ENCODE results near the gene RAET1L. TPM values are rescaled to one million over a fixed set of nuclear protein-coding genes. Genes with fewer than 3 reads are reported as not detected.
"Not testable (repeated sequence)": the region's sequence is repeated elsewhere in the genome, so short reads cannot be mapped to it uniquely, and the experiment has no call there.

The RAET1L gene
- total RNA-seq, 2 donors from 2014 or later, result not detected

DNA sequence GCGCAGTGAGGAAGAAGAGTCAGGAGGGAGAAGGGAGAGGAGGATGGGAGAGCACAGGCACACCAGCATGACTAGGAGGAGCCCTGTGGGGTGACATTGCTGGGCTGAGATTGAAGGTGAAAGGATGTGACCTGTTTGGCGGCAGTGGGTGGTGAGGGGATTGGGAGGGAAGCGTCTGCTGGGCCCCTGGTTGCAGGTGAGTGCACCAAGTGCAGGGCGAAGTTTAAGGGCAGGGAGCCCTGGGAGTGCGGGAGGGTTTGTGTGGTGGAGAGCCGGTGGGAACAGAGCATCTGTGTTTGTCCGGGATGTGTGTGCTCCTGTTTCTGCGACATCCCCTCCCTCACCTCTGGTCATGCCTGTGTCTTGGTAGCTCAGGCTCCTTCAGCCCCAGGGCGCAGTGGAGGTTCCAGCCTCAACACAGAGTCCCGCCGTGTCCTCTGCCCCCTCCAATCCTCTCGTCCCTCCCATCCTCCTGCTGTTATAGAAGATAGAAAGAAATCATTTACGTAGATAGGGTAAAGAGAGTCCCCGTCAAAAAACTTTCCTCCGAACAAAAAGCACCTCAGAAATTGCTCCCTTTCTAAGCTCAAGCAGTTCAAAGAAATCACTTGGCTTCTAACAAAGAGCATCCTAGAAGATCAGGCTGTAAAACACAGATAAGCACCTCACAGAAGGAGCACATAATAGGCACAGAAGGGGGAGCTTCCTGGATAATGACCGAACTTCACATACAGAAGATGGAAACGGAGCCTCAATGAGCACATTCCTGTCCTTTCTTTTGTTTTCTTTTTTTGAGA, 36.6 kb downstream of the RAET1L start:
- DNase-seq (ENCODE audit: low spot score in 2 of 2) (no peak), ATAC-seq (no peak)
- Mint-ChIP-seq H3K9me3 (peaks cover 6 to 9% of the 10 kb centered on the region in 2 donors), H3K27ac (no peak overlapping the region), H3K36me3 (peaks cover 23 to 26% of the 10 kb centered on the region in 2 donors)

DNA sequence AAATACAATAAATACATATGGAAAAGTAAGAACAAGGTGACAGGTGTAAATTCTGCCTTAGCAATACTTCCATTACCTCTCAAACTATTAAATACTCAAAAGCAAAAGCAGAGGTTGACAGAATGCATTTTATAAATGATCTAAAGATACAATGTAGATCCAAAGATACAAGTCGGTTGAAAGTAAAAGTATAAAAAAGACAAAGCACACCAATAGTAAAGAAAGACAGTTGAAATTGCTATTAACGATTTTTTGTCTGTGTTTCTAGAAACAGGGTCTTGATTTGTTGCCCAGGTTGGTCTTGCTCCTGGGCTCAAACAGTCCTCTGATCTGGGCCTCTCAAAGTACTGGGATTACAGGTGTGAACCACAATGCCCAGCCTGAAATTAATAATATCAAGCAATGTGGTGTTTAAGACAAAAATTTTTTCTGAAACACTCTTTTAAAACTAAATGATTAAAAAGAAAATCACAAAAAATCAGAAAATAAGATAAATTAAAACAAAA, 37.7 kb downstream of the RAET1L start:
- no peak overlapping the region for H3K27ac Mint-ChIP-seq
- ATAC-seq, result no peak

DNA sequence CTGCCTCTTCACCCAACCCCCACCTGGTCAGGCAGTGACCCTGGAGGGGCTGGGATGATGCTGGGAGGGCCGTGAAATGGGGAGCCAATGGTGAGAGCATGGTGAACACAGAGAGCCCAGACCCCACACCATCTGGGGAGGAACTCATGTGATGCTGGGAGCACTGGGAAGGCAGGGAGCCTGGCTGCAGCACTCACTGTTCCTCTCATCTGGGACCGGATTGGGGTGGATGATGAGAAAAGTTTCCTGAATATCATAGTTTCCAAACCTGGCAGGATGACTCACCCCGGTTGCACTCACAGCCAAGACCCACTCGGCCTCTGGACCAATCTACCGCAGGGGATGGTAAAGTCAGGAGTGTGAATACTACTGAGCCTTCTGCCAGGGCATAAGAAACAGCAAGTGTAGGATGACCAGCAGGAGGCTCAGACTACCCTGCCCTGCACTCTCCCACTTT, 39.8 kb downstream of the RAET1L start:
- no peak overlapping the region for H3K27ac Mint-ChIP-seq

More for the DNA sequence above, 37.7 kb downstream of the RAET1L start:
- Mint-ChIP-seq H3K36me3 (peaks cover 26 to 27% of the 10 kb centered on the region in 2 donors), H3K9me3 (peaks cover 6 to 9% of the 10 kb centered on the region in 2 donors)
- DNase-seq (ENCODE audit: low spot score in 2 of 2), result no peak

DNA sequence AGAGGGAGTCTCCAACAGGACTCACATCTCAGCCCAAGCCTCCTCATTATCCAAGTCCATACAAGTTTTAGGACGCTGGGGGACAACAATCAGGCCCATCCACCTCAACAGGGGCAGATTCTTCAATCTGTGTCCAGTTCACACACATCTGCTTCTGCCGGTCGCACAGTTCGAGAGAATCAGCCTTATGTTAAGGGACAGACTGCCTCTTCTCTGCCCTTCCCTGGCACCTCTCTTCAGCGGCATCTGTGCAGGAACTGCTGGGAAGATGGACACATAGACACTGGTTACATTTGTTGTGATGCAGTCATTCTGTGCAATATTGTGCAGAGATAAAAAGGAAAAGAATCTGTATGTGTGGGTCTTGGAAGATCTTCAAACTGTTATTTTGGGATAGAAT, 40.6 kb downstream of the RAET1L start:
- H3K9me3 Mint-ChIP-seq, result peaks cover 6 to 9% of the 10 kb centered on the region in 2 donors
- no peak for ATAC-seq

More for the DNA sequence above, 39.8 kb downstream of the RAET1L start:
- Mint-ChIP-seq H3K9me3 (peaks cover 6 to 9% of the 10 kb centered on the region in 2 donors), H3K36me3 (peaks cover 26 to 27% of the 10 kb centered on the region in 2 donors)
- no peak for DNase-seq (ENCODE audit: low spot score in 2 of 2)
- ATAC-seq, result peak in 1 of 2 donors; percentile 50

DNA sequence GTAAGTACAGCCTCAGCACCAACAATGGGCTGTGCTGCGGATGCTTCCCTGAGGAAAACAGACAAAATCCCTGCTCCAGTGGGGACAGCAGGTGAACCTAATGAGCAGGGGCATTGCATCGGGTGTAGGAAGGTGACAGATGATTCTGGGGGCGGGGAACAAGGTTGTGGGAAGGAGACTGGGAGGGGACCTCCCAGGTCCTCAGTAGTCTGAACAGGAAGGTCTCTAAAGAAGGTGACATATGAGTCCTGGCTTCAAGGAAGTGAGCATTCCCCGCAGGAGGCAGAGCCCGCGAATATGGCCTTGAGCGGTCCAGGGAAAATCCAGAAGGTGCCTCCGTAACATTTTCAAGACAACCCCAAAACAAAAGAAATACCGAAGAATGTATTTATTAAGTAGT, 42.2 kb downstream of the RAET1L start:
- DNase-seq (ENCODE audit: low spot score in 2 of 2) (no peak), ATAC-seq (no peak)
- peaks cover 9 to 12% of the 10 kb centered on the region in 2 donors for H3K36me3 Mint-ChIP-seq
- H3K27ac Mint-ChIP-seq, result peak overlapping the region in 1 of 2 donors; percentile 1
- peaks cover 2 to 5% of the 10 kb centered on the region in 2 donors for H3K9me3 Mint-ChIP-seq

More for the DNA sequence above, 40.6 kb downstream of the RAET1L start:
- Mint-ChIP-seq H3K27ac (no peak overlapping the region), H3K36me3 (peaks cover 21 to 22% of the 10 kb centered on the region in 2 donors)
- DNase-seq (ENCODE audit: low spot score in 2 of 2), result peak in 1 of 2 donors; percentile 9

DNA sequence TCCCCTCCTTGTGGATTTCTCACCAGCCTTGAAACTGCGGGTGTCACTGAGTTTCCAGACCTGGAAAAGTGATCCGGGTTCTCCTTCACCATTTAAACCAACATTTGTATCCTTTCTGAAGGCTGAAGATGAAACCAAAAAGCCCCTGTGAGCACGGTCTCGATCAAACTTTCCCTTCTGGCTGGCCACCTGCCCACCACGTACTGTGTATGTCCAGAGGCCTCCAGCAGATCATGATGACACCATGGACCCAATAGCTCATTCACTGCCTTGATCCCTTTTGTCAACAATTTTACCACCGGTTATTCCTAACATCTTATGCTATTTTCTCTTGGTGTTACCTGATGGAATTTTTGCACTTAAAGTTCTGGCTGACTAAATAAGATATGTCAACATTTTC, 46.0 kb downstream of the RAET1L start:
- no peak for DNase-seq (ENCODE audit: low spot score in 2 of 2)
- H3K36me3 Mint-ChIP-seq, result peaks cover 0 to 4% of the 10 kb centered on the region in 2 donors
- H3K9me3 Mint-ChIP-seq, result no peaks in the 10 kb centered on the region
- ATAC-seq, result no peak
- H3K27ac Mint-ChIP-seq, result no peak overlapping the region

DNA sequence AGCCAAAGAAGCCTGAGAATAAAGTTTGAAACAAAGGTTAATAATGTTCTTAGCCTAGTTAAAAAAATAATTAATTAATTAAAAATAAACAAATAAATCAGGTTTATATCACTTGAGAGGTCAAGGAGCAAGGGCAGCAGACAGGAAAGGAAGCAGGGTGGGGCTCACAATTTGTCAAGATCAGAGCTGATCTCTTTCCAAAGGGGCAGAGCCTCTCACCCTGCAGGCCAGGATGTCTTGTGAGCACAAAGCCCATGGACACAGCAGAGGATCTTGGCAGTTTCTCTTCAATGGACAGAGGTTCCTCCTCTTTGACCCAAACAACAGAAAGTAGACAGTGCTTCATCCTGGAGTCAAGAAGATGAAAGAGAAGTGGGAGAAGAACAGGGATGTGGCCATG, 46.7 kb downstream of the RAET1L start:
- ATAC-seq (no peak), DNase-seq (ENCODE audit: low spot score in 2 of 2) (no peak)
- Mint-ChIP-seq H3K27ac (no peak overlapping the region), H3K9me3 (no peaks in the 10 kb centered on the region), H3K36me3 (peaks cover 0 to 4% of the 10 kb centered on the region in 2 donors)

DNA sequence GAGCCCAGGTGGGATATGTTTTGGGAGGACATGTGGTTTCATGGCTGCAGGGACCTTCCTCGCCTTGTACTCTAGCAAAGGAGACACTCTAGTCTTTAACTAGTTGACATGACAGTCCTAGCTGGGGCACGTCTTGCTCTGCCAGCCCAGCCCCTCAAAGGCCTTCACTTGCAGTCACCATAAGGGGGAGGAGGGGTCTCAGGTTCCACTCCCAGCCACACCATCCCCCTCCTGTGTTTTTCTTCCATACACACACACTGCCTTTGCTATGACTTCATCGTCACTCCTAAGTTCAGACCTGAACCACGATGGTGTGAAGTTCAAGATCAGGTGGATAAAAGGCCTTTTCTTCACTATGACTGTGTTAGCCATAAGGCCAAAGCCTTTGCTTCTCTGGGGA, 48.1 kb downstream of the RAET1L start:
- Mint-ChIP-seq H3K36me3 (no peaks in the 10 kb centered on the region), H3K9me3 (no peaks in the 10 kb centered on the region), H3K27ac (no peak overlapping the region)
- ATAC-seq (peak in 1 of 2 donors; percentile 26), DNase-seq (ENCODE audit: low spot score in 2 of 2) (no peak)

DNA sequence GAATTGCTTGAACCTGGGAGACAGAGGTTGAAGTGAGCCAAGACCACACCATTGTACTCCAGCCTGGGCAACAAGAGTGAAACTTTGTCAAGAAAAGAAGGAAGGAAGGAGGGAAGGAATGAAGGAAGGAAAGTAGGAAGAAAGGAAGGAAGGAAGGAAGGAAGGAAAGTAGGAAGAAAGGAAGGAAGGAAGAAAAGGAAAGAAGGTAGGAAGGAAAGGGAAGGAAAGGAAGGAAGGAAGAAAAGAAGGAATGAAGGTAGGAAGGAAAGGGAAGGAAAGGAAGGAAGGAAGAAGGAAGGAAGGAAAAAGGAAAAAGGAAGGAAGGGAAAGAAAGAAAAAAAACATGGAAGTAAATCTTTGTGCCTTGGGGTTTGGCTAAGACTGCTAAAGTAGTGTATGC, 49.9 kb downstream of the RAET1L start:
- Mint-ChIP-seq H3K36me3 (no peaks in the 10 kb centered on the region), H3K9me3 (no peaks in the 10 kb centered on the region), H3K27ac (peak overlapping the region in 1 of 2 donors; percentile 5)
- ATAC-seq, result no peak
- DNase-seq (ENCODE audit: low spot score in 2 of 2), result no peak

DNA sequence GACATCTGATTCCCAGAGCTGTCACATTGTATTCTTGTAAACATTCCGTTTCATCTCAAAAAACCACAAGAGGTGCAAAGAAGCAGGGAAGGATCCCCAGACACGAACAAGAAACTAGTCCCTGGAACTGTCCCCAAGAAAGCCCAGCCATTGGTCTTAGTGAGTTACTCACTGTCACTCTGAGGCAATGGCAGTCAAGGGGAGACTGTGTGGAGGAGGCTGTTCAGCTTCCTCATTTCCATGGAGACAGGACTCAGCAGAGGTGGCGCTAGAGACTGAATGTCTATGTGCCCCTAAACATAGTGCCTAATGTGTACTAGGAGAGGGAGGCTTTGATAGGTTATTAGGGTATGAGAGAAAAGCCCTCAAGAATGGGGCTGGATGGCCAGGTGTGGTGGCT, 50.5 kb downstream of the RAET1L start:
- Mint-ChIP-seq H3K27ac (no peak overlapping the region), H3K9me3 (no peaks in the 10 kb centered on the region), H3K36me3 (no peaks in the 10 kb centered on the region)
- DNase-seq (ENCODE audit: low spot score in 2 of 2) (no peak), ATAC-seq (no peak)

DNA sequence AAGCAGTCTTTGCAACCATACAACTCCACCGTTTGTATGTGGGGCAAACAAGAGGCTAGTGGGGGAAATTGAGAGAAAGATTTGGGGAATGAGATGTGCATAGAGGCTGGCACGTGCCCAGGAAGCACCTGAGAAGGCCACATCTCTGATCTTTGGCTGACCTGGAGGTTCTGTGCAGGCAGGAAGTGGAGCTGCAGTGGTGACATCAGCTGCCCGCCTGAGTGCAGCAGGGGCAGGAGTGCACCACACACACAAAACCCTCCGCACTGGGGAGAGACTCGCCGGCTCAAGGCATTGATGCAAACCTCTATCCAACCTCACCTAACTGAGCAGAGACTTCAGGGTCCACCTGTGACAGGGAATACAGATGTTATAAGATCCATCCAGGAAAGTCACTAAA, 50.9 kb downstream of the RAET1L start:
- H3K9me3 Mint-ChIP-seq; ATAC-seq; DNase-seq (ENCODE audit: low spot score in 2 of 2); H3K27ac Mint-ChIP-seq; H3K36me3 Mint-ChIP-seq: not testable (repeated sequence)

DNA sequence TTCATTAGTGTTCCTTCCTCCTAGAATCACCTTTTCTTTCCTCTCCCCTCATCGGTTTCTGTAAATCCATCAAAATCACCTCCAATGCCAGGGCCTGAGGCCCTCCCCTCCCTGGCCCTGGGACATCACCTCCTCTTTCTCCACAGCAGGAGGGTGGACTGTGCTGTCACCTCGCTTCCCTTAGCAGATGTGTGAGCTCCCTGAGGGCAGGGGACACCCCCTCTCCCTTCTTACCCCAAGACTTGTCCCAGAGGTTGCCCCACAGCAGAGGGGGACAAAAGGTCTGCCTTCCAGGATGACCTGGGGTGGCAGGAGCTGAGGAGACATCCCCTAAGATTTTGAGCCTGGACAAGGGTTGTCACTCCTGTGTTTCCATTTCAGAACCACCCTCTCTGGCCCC, 55.7 kb downstream of the RAET1L start:
- Mint-ChIP-seq H3K9me3 (no peaks in the 10 kb centered on the region), H3K27ac (no peak overlapping the region), H3K36me3 (peaks cover 8% of the 10 kb centered on the region in 2 donors)
- ATAC-seq (no peak), DNase-seq (ENCODE audit: low spot score in 2 of 2) (no peak)

DNA sequence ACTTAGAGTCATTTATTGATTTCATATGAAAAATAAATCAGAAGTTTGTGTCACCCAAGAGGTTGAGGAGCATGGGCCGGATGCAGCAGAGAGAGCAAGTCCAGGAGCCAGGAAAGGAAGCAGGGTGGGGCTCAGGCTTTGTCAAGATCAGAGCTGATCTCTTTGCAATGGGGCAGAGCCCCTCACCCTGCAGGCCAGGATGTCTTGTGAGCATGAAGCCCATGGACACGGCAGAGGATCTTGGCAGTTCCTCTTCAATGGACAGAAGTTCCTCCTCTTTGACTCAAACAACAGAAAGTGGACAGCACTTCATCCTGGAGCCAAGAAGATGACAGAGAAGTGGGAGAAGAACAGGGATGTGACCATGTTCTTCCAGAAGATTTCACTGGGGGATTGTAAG, 56.4 kb downstream of the RAET1L start:
- not testable (repeated sequence) for DNase-seq (ENCODE audit: low spot score in 2 of 2); H3K9me3 Mint-ChIP-seq; H3K27ac Mint-ChIP-seq; ATAC-seq
- H3K36me3 Mint-ChIP-seq, result peaks cover 13 to 14% of the 10 kb centered on the region in 2 donors

Other genes with a start within 250 kb of the RAET1L start
- 1 to 10 TPM; 3.6 to 4.1 TPM for gene LRP11, start 161.2 kb downstream of the RAET1L start, total RNA-seq
- gene RAET1E, start 127.4 kb downstream of the RAET1L start, total RNA-seq, result under 1 TPM in 1 of 2 donors, not detected in 1; 0.11 TPM
- gene RAET1G, start 102.4 kb downstream of the RAET1L start, total RNA-seq, result not detected
- under 1 TPM; 0.18 to 0.66 TPM for gene ULBP2, start 83.5 kb downstream of the RAET1L start, total RNA-seq
- under 1 TPM; 0.77 to 0.99 TPM for gene ULBP1, start 61.6 kb downstream of the RAET1L start, total RNA-seq
- gene ULBP3, start 43.6 kb upstream of the RAET1L start, total RNA-seq, result not detected
- under 1 TPM in 1 of 2 donors, not detected in 1; 0.16 TPM for gene PPP1R14C, start 117.5 kb upstream of the RAET1L start, total RNA-seq

Data from activated naive CD4-positive, alpha-beta T cell treated with anti-CD3 and anti-CD28 coated beads, Interleukin-2, amount 50 U/mL, for 72 hours (primary cell).